ENCODE data around the gene TOLLIP.

Gene TOLLIP

GRCh38 chr11:1241706-1242105 lies 67.7 kb downstream of the TOLLIP start:
- TF ChIP-seq EZH2 (IDR thresholded peaks at IDR 0.05; ENCODE audit: borderline replicate concordance, low read length) (no peak), CTCF (IDR thresholded peaks at IDR 0.05; ENCODE audit: low read length) (no peak)
- H3K4me3 ChIP-seq (ENCODE audit: low read depth, low read length, poor library complexity, severe bottlenecking), result no peak overlapping the region
- H3K36me3 ChIP-seq (ENCODE audit: insufficient read depth, low read length), result no peaks in the 10 kb centered on the region
- no peaks in the 10 kb centered on the region for H3F3A ChIP-seq (ENCODE audit: insufficient read depth, low read length)
- H2AFZ ChIP-seq (ENCODE audit: low read length), result no peak overlapping the region
- H3K27me3 ChIP-seq (ENCODE audit: insufficient read depth, low read length), result no peaks in the 10 kb centered on the region
- H4K20me1 ChIP-seq (ENCODE audit: insufficient read depth, low read length), result no peaks in the 10 kb centered on the region
- no peaks in the 10 kb centered on the region for H3K9me2 ChIP-seq (ENCODE audit: low read depth, low read length)
- H3K27ac ChIP-seq (ENCODE audit: low read depth, low read length, poor library complexity, severe bottlenecking), result no peak overlapping the region
- H3K4me1 ChIP-seq (ENCODE audit: insufficient read depth, low read length, severe bottlenecking), result no peaks in the 10 kb centered on the region
- no peaks in the 10 kb centered on the region for H3K9me3 ChIP-seq (ENCODE audit: low read length)
- H3K9ac ChIP-seq (ENCODE audit: low read length), result no peak overlapping the region
- H3K4me2 ChIP-seq (ENCODE audit: low read length), result no peak overlapping the region
- no peaks in the 10 kb centered on the region for H3K79me2 ChIP-seq (ENCODE audit: insufficient read depth, low read length)

DNA sequence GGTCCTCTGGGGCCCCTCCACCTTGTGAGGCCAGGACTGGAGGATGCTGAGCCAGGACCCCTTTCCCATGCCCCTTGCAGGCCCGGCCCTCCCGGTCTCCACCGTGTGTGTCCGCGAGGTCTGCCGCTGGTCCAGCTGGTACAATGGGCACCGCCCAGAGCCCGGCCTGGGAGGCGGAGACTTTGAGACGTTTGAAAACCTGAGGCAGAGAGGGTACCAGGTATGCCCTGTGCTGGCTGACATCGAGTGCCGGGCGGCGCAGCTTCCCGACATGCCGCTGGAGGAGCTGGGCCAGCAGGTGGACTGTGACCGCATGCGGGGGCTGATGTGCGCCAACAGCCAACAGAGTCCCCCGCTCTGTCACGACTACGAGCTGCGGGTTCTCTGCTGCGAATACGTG lies 68.7 kb downstream of the TOLLIP start:
- H3K79me2 ChIP-seq (ENCODE audit: insufficient read depth, low read length), result no peaks in the 10 kb centered on the region
- no peaks in the 10 kb centered on the region for H3K4me1 ChIP-seq (ENCODE audit: insufficient read depth, low read length, severe bottlenecking)
- no peak for TF ChIP-seq CTCF (IDR thresholded peaks at IDR 0.05; ENCODE audit: low read length)
- no peak for TF ChIP-seq EZH2 (IDR thresholded peaks at IDR 0.05; ENCODE audit: borderline replicate concordance, low read length)
- H3K27me3 ChIP-seq (ENCODE audit: insufficient read depth, low read length), result no peaks in the 10 kb centered on the region
- H3F3A ChIP-seq (ENCODE audit: insufficient read depth, low read length), result no peaks in the 10 kb centered on the region
- H3K27ac ChIP-seq (ENCODE audit: low read depth, low read length, poor library complexity, severe bottlenecking), result no peak overlapping the region
- H2AFZ ChIP-seq (ENCODE audit: low read length), result no peak overlapping the region
- H3K36me3 ChIP-seq (ENCODE audit: insufficient read depth, low read length), result no peaks in the 10 kb centered on the region
- no peak overlapping the region for H3K4me2 ChIP-seq (ENCODE audit: low read length)
- H3K9me3 ChIP-seq (ENCODE audit: low read length), result no peaks in the 10 kb centered on the region
- H4K20me1 ChIP-seq (ENCODE audit: insufficient read depth, low read length), result no peaks in the 10 kb centered on the region
- no peaks in the 10 kb centered on the region for H3K9me2 ChIP-seq (ENCODE audit: low read depth, low read length)
- no peak overlapping the region for H3K9ac ChIP-seq (ENCODE audit: low read length)
- H3K4me3 ChIP-seq (ENCODE audit: low read depth, low read length, poor library complexity, severe bottlenecking), result no peak overlapping the region

- Histone ChIP-seq H4K20me1 (ENCODE audit: insufficient read depth, low read length) (no peaks in the 10 kb centered on the region), H3F3A (ENCODE audit: insufficient read depth, low read length) (no peaks in the 10 kb centered on the region), H3K4me2 (ENCODE audit: low read length) (no peak overlapping the region), H2AFZ (ENCODE audit: low read length) (no peak overlapping the region), H3K27me3 (ENCODE audit: insufficient read depth, low read length) (no peaks in the 10 kb centered on the region), H3K27ac (ENCODE audit: low read depth, low read length, poor library complexity, severe bottlenecking) (no peak overlapping the region), H3K4me3 (ENCODE audit: low read depth, low read length, poor library complexity, severe bottlenecking) (no peak overlapping the region), H3K9me3 (ENCODE audit: low read length) (no peaks in the 10 kb centered on the region), H3K9ac (ENCODE audit: low read length) (no peak overlapping the region), H3K9me2 (ENCODE audit: low read depth, low read length) (no peaks in the 10 kb centered on the region), H3K4me1 (ENCODE audit: insufficient read depth, low read length, severe bottlenecking) (no peaks in the 10 kb centered on the region), H3K79me2 (ENCODE audit: insufficient read depth, low read length) (no peaks in the 10 kb centered on the region), H3K36me3 (ENCODE audit: insufficient read depth, low read length) (no peaks in the 10 kb centered on the region)
- TF ChIP-seq CTCF (IDR thresholded peaks at IDR 0.05; ENCODE audit: low read length) (no peak), EZH2 (IDR thresholded peaks at IDR 0.05; ENCODE audit: borderline replicate concordance, low read length) (no peak)
These were observed 69.7 kb downstream of the TOLLIP start for GRCh38 chr11:1239596-1240205.

Data from OCI-LY1 (cell line).